ENCODE results near the gene ADAMTS12. TPM values are rescaled to one million over a fixed set of nuclear protein-coding genes. Genes with fewer than 3 reads are reported as not detected.

Gene ADAMTS12
- total and polyA plus RNA-seq, 2 of the 8 experiments (the other 6 are each of a cell fraction or from before 2014, with no cell fraction given): 6.4 to 12.8 TPM

DNA sequence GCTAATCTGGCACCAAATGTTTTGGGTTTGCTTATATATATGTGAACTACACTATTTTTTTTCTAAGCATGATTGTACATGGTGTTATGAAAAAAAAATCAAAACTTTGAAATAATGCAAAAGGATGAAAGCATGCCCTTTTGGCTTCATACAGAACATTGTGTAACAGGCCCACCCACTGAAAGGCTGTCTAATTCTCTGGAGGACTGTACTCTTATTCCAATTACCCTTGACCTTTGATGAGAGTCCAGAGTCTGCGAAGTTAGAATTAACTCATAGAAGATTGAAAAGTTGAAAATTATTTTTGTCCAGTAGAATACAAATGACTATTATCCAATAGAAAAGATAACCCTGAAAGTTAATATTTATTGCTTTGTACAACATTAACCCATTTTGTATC, 117.4 kb downstream of the ADAMTS12 start (continued):
- TF ChIP-seq, protein P1, sequence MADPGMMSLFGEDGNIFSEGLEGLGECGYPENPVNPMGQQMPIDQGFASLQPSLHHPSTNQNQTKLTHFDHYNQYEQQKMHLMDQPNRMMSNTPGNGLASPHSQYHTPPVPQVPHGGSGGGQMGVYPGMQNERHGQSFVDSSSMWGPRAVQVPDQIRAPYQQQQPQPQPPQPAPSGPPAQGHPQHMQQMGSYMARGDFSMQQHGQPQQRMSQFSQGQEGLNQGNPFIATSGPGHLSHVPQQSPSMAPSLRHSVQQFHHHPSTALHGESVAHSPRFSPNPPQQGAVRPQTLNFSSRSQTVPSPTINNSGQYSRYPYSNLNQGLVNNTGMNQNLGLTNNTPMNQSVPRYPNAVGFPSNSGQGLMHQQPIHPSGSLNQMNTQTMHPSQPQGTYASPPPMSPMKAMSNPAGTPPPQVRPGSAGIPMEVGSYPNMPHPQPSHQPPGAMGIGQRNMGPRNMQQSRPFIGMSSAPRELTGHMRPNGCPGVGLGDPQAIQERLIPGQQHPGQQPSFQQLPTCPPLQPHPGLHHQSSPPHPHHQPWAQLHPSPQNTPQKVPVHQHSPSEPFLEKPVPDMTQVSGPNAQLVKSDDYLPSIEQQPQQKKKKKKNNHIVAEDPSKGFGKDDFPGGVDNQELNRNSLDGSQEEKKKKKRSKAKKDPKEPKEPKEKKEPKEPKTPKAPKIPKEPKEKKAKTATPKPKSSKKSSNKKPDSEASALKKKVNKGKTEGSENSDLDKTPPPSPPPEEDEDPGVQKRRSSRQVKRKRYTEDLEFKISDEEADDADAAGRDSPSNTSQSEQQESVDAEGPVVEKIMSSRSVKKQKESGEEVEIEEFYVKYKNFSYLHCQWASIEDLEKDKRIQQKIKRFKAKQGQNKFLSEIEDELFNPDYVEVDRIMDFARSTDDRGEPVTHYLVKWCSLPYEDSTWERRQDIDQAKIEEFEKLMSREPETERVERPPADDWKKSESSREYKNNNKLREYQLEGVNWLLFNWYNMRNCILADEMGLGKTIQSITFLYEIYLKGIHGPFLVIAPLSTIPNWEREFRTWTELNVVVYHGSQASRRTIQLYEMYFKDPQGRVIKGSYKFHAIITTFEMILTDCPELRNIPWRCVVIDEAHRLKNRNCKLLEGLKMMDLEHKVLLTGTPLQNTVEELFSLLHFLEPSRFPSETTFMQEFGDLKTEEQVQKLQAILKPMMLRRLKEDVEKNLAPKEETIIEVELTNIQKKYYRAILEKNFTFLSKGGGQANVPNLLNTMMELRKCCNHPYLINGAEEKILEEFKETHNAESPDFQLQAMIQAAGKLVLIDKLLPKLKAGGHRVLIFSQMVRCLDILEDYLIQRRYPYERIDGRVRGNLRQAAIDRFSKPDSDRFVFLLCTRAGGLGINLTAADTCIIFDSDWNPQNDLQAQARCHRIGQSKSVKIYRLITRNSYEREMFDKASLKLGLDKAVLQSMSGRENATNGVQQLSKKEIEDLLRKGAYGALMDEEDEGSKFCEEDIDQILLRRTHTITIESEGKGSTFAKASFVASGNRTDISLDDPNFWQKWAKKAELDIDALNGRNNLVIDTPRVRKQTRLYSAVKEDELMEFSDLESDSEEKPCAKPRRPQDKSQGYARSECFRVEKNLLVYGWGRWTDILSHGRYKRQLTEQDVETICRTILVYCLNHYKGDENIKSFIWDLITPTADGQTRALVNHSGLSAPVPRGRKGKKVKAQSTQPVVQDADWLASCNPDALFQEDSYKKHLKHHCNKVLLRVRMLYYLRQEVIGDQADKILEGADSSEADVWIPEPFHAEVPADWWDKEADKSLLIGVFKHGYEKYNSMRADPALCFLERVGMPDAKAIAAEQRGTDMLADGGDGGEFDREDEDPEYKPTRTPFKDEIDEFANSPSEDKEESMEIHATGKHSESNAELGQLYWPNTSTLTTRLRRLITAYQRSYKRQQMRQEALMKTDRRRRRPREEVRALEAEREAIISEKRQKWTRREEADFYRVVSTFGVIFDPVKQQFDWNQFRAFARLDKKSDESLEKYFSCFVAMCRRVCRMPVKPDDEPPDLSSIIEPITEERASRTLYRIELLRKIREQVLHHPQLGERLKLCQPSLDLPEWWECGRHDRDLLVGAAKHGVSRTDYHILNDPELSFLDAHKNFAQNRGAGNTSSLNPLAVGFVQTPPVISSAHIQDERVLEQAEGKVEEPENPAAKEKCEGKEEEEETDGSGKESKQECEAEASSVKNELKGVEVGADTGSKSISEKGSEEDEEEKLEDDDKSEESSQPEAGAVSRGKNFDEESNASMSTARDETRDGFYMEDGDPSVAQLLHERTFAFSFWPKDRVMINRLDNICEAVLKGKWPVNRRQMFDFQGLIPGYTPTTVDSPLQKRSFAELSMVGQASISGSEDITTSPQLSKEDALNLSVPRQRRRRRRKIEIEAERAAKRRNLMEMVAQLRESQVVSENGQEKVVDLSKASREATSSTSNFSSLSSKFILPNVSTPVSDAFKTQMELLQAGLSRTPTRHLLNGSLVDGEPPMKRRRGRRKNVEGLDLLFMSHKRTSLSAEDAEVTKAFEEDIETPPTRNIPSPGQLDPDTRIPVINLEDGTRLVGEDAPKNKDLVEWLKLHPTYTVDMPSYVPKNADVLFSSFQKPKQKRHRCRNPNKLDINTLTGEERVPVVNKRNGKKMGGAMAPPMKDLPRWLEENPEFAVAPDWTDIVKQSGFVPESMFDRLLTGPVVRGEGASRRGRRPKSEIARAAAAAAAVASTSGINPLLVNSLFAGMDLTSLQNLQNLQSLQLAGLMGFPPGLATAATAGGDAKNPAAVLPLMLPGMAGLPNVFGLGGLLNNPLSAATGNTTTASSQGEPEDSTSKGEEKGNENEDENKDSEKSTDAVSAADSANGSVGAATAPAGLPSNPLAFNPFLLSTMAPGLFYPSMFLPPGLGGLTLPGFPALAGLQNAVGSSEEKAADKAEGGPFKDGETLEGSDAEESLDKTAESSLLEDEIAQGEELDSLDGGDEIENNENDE (IDR thresholded peaks at IDR 0.05; ENCODE audit: insufficient replicate concordance, low read length): no peak
- TF ChIP-seq, protein P2, sequence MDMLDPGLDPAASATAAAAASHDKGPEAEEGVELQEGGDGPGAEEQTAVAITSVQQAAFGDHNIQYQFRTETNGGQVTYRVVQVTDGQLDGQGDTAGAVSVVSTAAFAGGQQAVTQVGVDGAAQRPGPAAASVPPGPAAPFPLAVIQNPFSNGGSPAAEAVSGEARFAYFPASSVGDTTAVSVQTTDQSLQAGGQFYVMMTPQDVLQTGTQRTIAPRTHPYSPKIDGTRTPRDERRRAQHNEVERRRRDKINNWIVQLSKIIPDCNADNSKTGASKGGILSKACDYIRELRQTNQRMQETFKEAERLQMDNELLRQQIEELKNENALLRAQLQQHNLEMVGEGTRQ (IDR thresholded peaks at IDR 0.05; ENCODE audit: low read length): no peak
- TF ChIP-seq, protein P3, sequence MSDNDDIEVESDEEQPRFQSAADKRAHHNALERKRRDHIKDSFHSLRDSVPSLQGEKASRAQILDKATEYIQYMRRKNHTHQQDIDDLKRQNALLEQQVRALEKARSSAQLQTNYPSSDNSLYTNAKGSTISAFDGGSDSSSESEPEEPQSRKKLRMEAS (IDR thresholded peaks at IDR 0.05): no peak
- TF ChIP-seq GABPA (IDR thresholded peaks at IDR 0.05; ENCODE audit: borderline replicate concordance, insufficient read depth, low read length) (no peak), TAF7 (optimal IDR thresholded peaks at IDR 0.05; ENCODE audit: borderline replicate concordance, low read depth, low read length) (no peak), NRF1 (IDR thresholded peaks at IDR 0.05; ENCODE audit: low read depth, low read length) (no peak), SRF (IDR thresholded peaks at IDR 0.05; ENCODE audit: low read depth, low read length) (no peak), POLR2A (IDR thresholded peaks at IDR 0.05; ENCODE audit: control extremely low read depth in 1 of 2, low read depth in 2 of 2, low read length in 2 of 2) (no peak), CBX5 (IDR thresholded peaks at IDR 0.05; ENCODE audit: low read depth, low read length) (no peak)
- TF ChIP-seq, protein P4, sequence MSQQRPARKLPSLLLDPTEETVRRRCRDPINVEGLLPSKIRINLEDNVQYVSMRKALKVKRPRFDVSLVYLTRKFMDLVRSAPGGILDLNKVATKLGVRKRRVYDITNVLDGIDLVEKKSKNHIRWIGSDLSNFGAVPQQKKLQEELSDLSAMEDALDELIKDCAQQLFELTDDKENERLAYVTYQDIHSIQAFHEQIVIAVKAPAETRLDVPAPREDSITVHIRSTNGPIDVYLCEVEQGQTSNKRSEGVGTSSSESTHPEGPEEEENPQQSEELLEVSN (IDR thresholded peaks at IDR 0.05): no peak

Measured in H1 (cell line).